ENCODE measurements around the gene KLRB1.
"Not testable (repeated sequence)": the region's sequence is repeated elsewhere in the genome, so short reads cannot be mapped to it uniquely, and the experiment has no call there.

KLRB1 gene

DNA sequence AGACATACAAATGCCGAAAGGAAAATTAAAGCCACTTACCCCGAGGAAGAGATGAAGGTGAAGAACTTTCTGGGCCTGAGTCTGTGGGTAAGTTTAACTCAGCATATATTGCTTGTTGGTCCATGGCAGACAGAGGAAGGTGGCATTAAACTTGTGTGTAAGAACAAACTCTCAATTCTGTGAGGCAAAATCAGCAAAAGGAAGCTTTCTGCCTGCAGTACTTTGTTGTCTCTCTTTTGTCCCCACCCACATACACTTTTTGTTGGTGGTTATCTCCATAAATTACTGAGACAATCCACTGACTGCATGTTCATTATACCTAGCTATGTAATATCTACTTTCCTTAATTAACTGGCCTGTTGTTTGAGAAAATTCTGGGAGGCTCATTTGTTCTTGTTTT lies at the start of gene KLRB1:
Gene KLRB1, minus strand, starts transcription at position 201 of the 400 bp plus-strand sequence. Its CDS starts 77 bp downstream, at position 124.
- no peak for DNase-seq (ENCODE audit: low read depth)

- no peak for DNase-seq (ENCODE audit: low read depth)
Observed at GRCh38 chr12:9651265-9651729, 43.6 kb upstream of the KLRB1 start.

- DNase-seq (ENCODE audit: low read depth) = no peak
Observed at GRCh38 chr12:9650151-9650576, 42.4 kb upstream of the KLRB1 start.

GRCh38 chr12:9649532-9649940 lies 41.8 kb upstream of the KLRB1 start:
- no peak for DNase-seq (ENCODE audit: low read depth)

GRCh38 chr12:9648701-9649531 lies 41.2 kb upstream of the KLRB1 start:
- DNase-seq (ENCODE audit: low read depth) = no peak

GRCh38 chr12:9647825-9648700 lies 40.3 kb upstream of the KLRB1 start:
- DNase-seq (ENCODE audit: low read depth) = peak; percentile 89

- no peak for DNase-seq (ENCODE audit: low read depth)
Observed at GRCh38 chr12:9646794-9647781, 39.4 kb upstream of the KLRB1 start.

- DNase-seq (ENCODE audit: low read depth) = not testable (repeated sequence)
Observed at GRCh38 chr12:9644985-9645551, 37.4 kb upstream of the KLRB1 start.

- no peak for DNase-seq (ENCODE audit: low read depth)
Observed at GRCh38 chr12:9643266-9643660, 35.5 kb upstream of the KLRB1 start.

- no peak for DNase-seq (ENCODE audit: low read depth)
Observed at GRCh38 chr12:9642606-9643265, 35.0 kb upstream of the KLRB1 start.

DNA sequence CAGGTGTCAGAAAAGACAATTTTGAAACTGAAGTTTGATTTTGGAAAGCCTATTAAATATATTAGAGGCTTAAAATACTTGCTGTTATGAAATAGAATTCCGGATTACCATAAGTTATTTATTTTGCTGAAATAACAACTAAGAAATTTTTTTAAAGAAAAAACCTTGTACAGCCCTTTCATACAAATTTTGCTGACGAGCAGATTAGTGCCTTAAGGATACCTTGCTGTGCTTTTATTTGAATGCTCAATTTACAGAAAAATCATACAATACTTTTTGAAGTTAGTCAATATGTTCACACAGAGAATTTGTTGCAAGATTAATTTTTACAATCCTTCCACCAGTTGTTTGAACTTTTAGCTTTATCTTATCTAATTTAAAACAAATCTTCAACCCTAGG lies 32.3 kb upstream of the KLRB1 start:
- DNase-seq (ENCODE audit: low read depth) = no peak

DNA sequence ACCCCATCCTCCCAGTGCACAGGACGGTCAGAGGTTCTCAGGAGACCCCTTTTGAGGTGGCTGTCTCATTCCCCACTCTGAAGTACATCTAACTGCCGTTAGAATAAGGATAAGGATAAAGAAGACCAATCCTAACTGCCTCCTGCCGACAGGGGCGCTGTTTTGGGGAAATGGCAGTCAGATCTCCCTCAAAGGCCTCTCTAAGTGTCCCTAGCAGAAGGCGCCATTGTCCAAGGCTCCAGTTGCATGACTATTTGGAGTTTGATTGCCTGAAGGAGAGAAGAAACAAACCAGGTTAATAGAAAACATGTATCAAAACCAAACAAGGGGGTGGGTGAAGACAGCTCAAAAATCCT lies 29.1 kb upstream of the KLRB1 start:
- DNase-seq (ENCODE audit: low read depth) = no peak

GRCh38 chr12:9636150-9636850 lies 28.6 kb upstream of the KLRB1 start:
- no peak for DNase-seq (ENCODE audit: low read depth)

- no peak for DNase-seq (ENCODE audit: low read depth)
Observed at GRCh38 chr12:9634969-9635754, 27.4 kb upstream of the KLRB1 start.

GRCh38 chr12:9634177-9634803 lies 26.6 kb upstream of the KLRB1 start:
- DNase-seq (ENCODE audit: low read depth) = no peak

- DNase-seq (ENCODE audit: low read depth) = no peak
Observed at GRCh38 chr12:9632766-9633165, 25.1 kb upstream of the KLRB1 start.

- DNase-seq (ENCODE audit: low read depth) = no peak
Observed at GRCh38 chr12:9626821-9627220, 19.1 kb upstream of the KLRB1 start.

DNA sequence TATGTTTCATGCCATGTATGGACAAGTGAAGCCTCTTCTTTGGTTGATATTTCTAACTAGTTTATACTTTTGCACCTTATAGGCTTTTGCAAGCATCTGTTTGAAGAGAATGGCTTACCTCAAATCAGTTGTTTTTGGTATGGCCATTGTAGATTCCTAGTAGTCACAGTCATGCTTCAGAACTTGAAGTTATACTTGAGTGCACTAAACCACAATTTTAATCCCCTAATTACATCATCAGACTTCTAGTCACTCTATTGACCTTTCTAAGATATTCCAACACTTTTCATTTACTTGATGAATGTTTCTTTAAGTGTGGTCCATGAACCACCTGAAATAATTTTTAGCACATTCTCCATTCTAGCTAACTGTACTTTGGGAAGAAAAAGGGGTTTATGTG lies 18.6 kb upstream of the KLRB1 start:
- no peak for DNase-seq (ENCODE audit: low read depth)

DNA sequence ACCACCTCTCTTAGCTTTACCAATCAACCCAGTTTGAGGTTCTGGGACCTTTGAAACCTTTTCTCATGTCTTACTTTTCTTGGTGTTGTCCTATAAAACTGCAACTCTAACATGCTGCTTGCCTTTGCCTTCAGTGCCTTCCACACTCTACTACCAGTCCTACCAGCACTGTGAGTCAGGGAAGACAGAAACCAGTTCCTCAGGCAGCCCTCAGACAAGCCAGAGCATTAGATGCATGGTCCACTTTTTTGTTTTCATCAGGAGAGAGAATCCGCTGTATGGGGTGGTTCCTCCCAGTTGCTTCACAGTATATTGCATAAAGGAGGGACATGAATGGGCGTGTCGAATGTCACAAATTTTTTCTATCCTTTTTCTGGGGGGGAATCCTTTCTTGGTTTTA lies 17.3 kb upstream of the KLRB1 start:
- DNase-seq (ENCODE audit: low read depth) = no peak
